ENCODE data around the gene P3H2. TPM values are rescaled to one million over a fixed set of nuclear protein-coding genes. Genes with fewer than 3 reads are reported as not detected.

The P3H2 gene
- total and polyA plus RNA-seq, 9 of the 15 experiments (the other 6 are each of a cell fraction or from before 2014, with no cell fraction given), result 0.04 to 0.26 (median 0.22) TPM; not detected in 6

DNA sequence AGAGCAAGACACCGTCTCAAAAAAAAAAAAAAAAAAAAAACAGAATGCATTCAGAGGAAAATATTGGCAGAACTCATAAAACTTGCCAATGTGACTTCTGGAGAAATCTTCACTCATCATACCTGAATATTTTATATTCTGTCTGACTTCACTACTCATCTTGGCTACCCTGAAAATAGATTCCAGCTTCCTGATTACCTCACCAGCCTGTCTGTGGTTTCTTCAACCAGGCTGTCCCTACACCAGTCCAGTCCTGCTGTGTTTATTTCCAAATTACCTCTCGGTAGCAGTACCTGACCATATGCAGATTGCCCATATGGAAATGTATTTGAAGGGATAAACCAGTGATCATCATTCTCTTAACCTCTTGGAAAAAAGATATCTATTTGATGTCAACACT lies 9.3 kb upstream of the P3H2 start (continued):
- TF ChIP-seq, protein P1, sequence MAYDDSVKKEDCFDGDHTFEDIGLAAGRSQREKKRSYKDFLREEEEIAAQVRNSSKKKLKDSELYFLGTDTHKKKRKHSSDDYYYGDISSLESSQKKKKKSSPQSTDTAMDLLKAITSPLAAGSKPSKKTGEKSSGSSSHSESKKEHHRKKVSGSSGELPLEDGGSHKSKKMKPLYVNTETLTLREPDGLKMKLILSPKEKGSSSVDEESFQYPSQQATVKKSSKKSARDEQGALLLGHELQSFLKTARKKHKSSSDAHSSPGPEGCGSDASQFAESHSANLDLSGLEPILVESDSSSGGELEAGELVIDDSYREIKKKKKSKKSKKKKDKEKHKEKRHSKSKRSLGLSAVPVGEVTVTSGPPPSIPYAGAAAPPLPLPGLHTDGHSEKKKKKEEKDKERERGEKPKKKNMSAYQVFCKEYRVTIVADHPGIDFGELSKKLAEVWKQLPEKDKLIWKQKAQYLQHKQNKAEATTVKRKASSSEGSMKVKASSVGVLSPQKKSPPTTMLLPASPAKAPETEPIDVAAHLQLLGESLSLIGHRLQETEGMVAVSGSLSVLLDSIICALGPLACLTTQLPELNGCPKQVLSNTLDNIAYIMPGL (CRISPR knock-in tag; IDR thresholded peaks at IDR 0.05), result no peak
- no peak for TF ChIP-seq ZNF121 (CRISPR knock-in tag; conservative IDR thresholded peaks at IDR 0.05)

DNA sequence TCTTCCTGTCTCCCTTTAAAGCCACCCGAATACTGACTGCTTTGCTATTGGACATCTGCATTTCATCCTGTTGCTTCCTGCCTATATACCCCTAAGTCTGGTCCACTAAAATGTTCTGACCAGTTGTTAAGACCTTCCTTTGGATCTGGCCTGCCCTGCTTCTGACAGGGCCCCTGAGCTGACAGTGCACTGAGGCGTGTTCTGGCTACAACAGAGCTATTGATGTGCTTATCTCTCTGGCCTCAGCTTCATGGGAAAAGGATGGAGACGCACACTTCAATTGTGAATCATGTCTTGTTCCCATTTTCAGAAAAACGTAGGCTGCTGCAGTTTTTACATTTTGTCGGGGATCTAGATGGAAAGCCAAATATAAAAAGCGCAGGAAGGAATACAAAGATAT lies 7.1 kb upstream of the P3H2 start:
- H3K9me1 ChIP-seq (ENCODE audit: control insufficient read depth, insufficient read depth, low read length), result no peaks in the 10 kb centered on the region
- BruUV-seq (replicated peaks), result no TSS peak
- H3K4me2 ChIP-seq (ENCODE audit: insufficient read depth, low read length), result no peak overlapping the region
- ATAC-seq (no peak), DNase-seq (ENCODE audit: extremely low read depth in 1 of 4, low spot score in 3 of 4) (no peak), FAIRE-seq (no peak)
- intact Hi-C loops (cut with micrococcal nuclease) (no loop called here), in situ Hi-C loops (cut with MboI) (no loop called here)
- TF ChIP-seq RBFOX2 (IDR thresholded peaks at IDR 0.05; ENCODE audit: low read depth, low read length) (no peak), NFE2L1 (tag; IDR thresholded peaks at IDR 0.05; ENCODE audit: borderline replicate concordance, low read depth) (no peak), ZNF217 (CRISPR knock-in tag; IDR thresholded peaks at IDR 0.05) (no peak), ELF4 (CRISPR knock-in tag; IDR thresholded peaks at IDR 0.05) (no peak), NELFE (IDR thresholded peaks at IDR 0.05; ENCODE audit: insufficient read depth, insufficient read length) (no peak), SRF (CRISPR knock-in tag; IDR thresholded peaks at IDR 0.05) (no peak), ZBTB17 (CRISPR knock-in tag; IDR thresholded peaks at IDR 0.05) (no peak), TAF15 (IDR thresholded peaks at IDR 0.05; ENCODE audit: low read depth, low read length) (no peak)
- TF ChIP-seq, protein P2, sequence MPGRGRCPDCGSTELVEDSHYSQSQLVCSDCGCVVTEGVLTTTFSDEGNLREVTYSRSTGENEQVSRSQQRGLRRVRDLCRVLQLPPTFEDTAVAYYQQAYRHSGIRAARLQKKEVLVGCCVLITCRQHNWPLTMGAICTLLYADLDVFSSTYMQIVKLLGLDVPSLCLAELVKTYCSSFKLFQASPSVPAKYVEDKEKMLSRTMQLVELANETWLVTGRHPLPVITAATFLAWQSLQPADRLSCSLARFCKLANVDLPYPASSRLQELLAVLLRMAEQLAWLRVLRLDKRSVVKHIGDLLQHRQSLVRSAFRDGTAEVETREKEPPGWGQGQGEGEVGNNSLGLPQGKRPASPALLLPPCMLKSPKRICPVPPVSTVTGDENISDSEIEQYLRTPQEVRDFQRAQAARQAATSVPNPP (IDR thresholded peaks at IDR 0.05; ENCODE audit: borderline replicate concordance, insufficient read depth, insufficient read length), result no peak
- TF ChIP-seq, protein P3, sequence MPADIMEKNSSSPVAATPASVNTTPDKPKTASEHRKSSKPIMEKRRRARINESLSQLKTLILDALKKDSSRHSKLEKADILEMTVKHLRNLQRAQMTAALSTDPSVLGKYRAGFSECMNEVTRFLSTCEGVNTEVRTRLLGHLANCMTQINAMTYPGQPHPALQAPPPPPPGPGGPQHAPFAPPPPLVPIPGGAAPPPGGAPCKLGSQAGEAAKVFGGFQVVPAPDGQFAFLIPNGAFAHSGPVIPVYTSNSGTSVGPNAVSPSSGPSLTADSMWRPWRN (IDR thresholded peaks at IDR 0.05; ENCODE audit: low read depth), result no peak
- no peaks in the 10 kb centered on the region for H4K20me1 ChIP-seq (replicated peaks; ENCODE audit: control insufficient read depth, insufficient read depth, low read length)
- H3K4me1 ChIP-seq (replicated peaks in 1 of 2; ENCODE audit: control insufficient read depth in 2 of 2, insufficient read depth in 2 of 2, low read length in 2 of 2), result no peaks in the 10 kb centered on the region
- WGBS (ENCODE audit: insufficient coverage, low coverage, missing lambda C conversion rate), result 0% methylated on average over 6 of the region's 6 CpGs
- H3K9me3 ChIP-seq (replicated peaks; ENCODE audit: control insufficient read depth, insufficient read depth, low read depth, low read length), result no peaks in the 10 kb centered on the region
- H3K27me3 ChIP-seq (ENCODE audit: control insufficient read depth in 2 of 2, insufficient read depth in 2 of 2, low read length in 2 of 2), result no peaks in the 10 kb centered on the region
- H3K36me3 ChIP-seq (ENCODE audit: control insufficient read depth, insufficient read depth, low read length), result no peaks in the 10 kb centered on the region
- ChIA-PET POLR2A (no interaction called here), CTCF (ENCODE audit: low intra/inter-chr PET ratio) (no interaction called here)
- H3K4me3 ChIP-seq, result no peak overlapping the region
- H2AFZ ChIP-seq (ENCODE audit: low read depth, low read length), result no peak overlapping the region
- no peak overlapping the region for H3K27ac ChIP-seq (ENCODE audit: extremely low read depth, low read depth, low read length)
- H3K9ac ChIP-seq (ENCODE audit: insufficient read depth in 1 of 2, low read depth in 2 of 2, low read length in 2 of 2), result no peak overlapping the region
- no peaks in the 10 kb centered on the region for H3K79me2 ChIP-seq (ENCODE audit: control insufficient read depth, insufficient read depth, low read length)
